ENCODE results near the gene OGFOD2. TPM values are rescaled to one million over a fixed set of nuclear protein-coding genes. Genes with fewer than 3 reads are reported as not detected.
"Not testable (repeated sequence)": the region's sequence is repeated elsewhere in the genome, so short reads cannot be mapped to it uniquely, and the experiment has no call there.

OGFOD2 gene
- total and polyA plus RNA-seq, 2 donors (not counting 1 experiment from before 2014, with no cell fraction given), result 26.7 to 99.3 TPM

GRCh38 chr12:123013185-123014095, 38.4 kb downstream of the OGFOD2 start:
- 96% methylated on average over 17 of the region's 19 CpGs for WGBS (ENCODE audit: insufficient coverage)
- no peak overlapping the region for H2AFZ ChIP-seq (ENCODE audit: insufficient read depth, low read depth, low read length, poor library complexity, severe bottlenecking)
- H3K4me1 Mint-ChIP-seq, result no peaks in the 10 kb centered on the region
- TF ChIP-seq EZH2 (IDR thresholded peaks at IDR 0.05; ENCODE audit: borderline replicate concordance, insufficient read depth, low read depth, low read length, poor library complexity, severe bottlenecking) (no peak), CTCF (IDR thresholded peaks at IDR 0.05) (no peak)
- intact Hi-C loops (cut with micrococcal nuclease), result no loop called here
- H3K27me3 ChIP-seq (replicated peaks in 1 of 4; ENCODE audit: control extremely low read depth in 1 of 4, control insufficient read depth in 3 of 4, insufficient read depth in 4 of 4, low read length in 3 of 4), result no peaks in the 10 kb centered on the region
- POLR2A ChIA-PET, result no interaction called here
- no peaks in the 10 kb centered on the region for H3K9me3 Mint-ChIP-seq (ENCODE audit: insufficient read depth)
- no peaks in the 10 kb centered on the region for H3K9me3 ChIP-seq (ENCODE audit: control extremely low read depth in 1 of 3, control insufficient read depth in 2 of 3, insufficient read depth in 1 of 3, low read length in 2 of 3)
- H3K27me3 Mint-ChIP-seq, result no peaks in the 10 kb centered on the region
- H3K36me3 ChIP-seq (replicated peaks in 1 of 2; ENCODE audit: control extremely low read depth in 1 of 2, control insufficient read depth in 1 of 2, extremely low read depth in 1 of 2, insufficient read depth in 2 of 2, low read length in 1 of 2), result peaks cover 0 to 13% of the 10 kb centered on the region in 2 experiments
- no peak overlapping the region for H3K4me3 ChIP-seq (ENCODE audit: control extremely low read depth in 1 of 5, extremely low read depth in 1 of 5, insufficient read depth in 1 of 5, low read depth in 2 of 5, low read length in 4 of 5)
- no peak overlapping the region for H3K9ac ChIP-seq (ENCODE audit: low read length)
- no peak overlapping the region for H3K4me2 ChIP-seq (replicated peaks; ENCODE audit: low read depth, low read length, poor library complexity, severe bottlenecking)
- H4K20me1 ChIP-seq (ENCODE audit: control insufficient read depth, insufficient read depth, low read length, poor library complexity, severe bottlenecking), result no peaks in the 10 kb centered on the region
- DNase-seq (no peak), ATAC-seq (ENCODE audit: low read depth) (no peak)
- CTCF ChIA-PET, result interaction anchor here (1.1 kb wide), 1 partner anchor 225 kb away, joined by 3 read pairs; no protein-coding TSS in a partner anchor
- H3K27ac Mint-ChIP-seq, result no peak overlapping the region
- peaks cover 10% of the 10 kb centered on the region for H3K79me2 ChIP-seq (ENCODE audit: control insufficient read depth, insufficient read depth, low read length)
- no peaks in the 10 kb centered on the region for H3K4me1 ChIP-seq (ENCODE audit: control insufficient read depth in 2 of 2, insufficient read depth in 2 of 2, low read length in 2 of 2)
- H3K4me3 Mint-ChIP-seq, result no peak overlapping the region
- no peak overlapping the region for H3K27ac ChIP-seq (ENCODE audit: low read length in 2 of 2)

- H2AFZ ChIP-seq (ENCODE audit: insufficient read depth, low read depth, low read length, poor library complexity, severe bottlenecking); H3K4me1 Mint-ChIP-seq; H3K9me3 ChIP-seq (ENCODE audit: control extremely low read depth in 1 of 3, control insufficient read depth in 2 of 3, insufficient read depth in 1 of 3, low read length in 2 of 3); ATAC-seq (ENCODE audit: low read depth); DNase-seq; H3K27ac ChIP-seq (ENCODE audit: low read length in 2 of 2); H3K9ac ChIP-seq (ENCODE audit: low read length); CTCF ChIA-PET; H3K27me3 Mint-ChIP-seq; H3K9me3 Mint-ChIP-seq (ENCODE audit: insufficient read depth); H3K27ac Mint-ChIP-seq; H3K79me2 ChIP-seq (ENCODE audit: control insufficient read depth, insufficient read depth, low read length); H3K4me2 ChIP-seq (replicated peaks; ENCODE audit: low read depth, low read length, poor library complexity, severe bottlenecking); H4K20me1 ChIP-seq (ENCODE audit: control insufficient read depth, insufficient read depth, low read length, poor library complexity, severe bottlenecking); intact Hi-C loops (cut with micrococcal nuclease); H3K4me3 Mint-ChIP-seq; H3K4me3 ChIP-seq (ENCODE audit: control extremely low read depth in 1 of 5, extremely low read depth in 1 of 5, insufficient read depth in 1 of 5, low read depth in 2 of 5, low read length in 4 of 5); H3K27me3 ChIP-seq (replicated peaks in 1 of 4; ENCODE audit: control extremely low read depth in 1 of 4, control insufficient read depth in 3 of 4, insufficient read depth in 4 of 4, low read length in 3 of 4); H3K4me1 ChIP-seq (ENCODE audit: control insufficient read depth in 2 of 2, insufficient read depth in 2 of 2, low read length in 2 of 2); POLR2A ChIA-PET: not testable (repeated sequence)
- WGBS (ENCODE audit: insufficient coverage), result no CpG with 5 or more reads among the region's 4 CpGs
- peaks cover 0 to 11% of the 10 kb centered on the region in 2 experiments for H3K36me3 ChIP-seq (replicated peaks in 1 of 2; ENCODE audit: control extremely low read depth in 1 of 2, control insufficient read depth in 1 of 2, extremely low read depth in 1 of 2, insufficient read depth in 2 of 2, low read length in 1 of 2)
These were observed 39.4 kb downstream of the OGFOD2 start for GRCh38 chr12:123014473-123014872.
